Panc1 (cell line): ENCODE results near the gene SSBP3.

ENCODE experiments used
- REST ChIP-seq, 2 experiments: IDR thresholded peaks; 2 replicates each; pipeline ENCODE4 v1.6.1; 2011 to 2012; ENCODE audit warnings: low read depth in 2 of 2, control low read depth in 1 of 2, low read length in 1 of 2, mild to moderate bottlenecking in 1 of 2, moderate library complexity in 1 of 2; ENCODE audit not compliant: insufficient read depth in 1 of 2
- SIN3A ChIP-seq: IDR thresholded peaks from 2 replicates; pipeline ENCODE4 v1.6.1; 2012; ENCODE audit warnings: low read depth, mild to moderate bottlenecking, low read length, moderate library complexity, borderline replicate concordance; ENCODE audit not compliant: insufficient read depth
- TCF7L2 ChIP-seq: IDR thresholded peaks from 2 replicates; pipeline ENCODE4 v1.6.1; 2011; ENCODE audit warnings: mild to moderate bottlenecking, low read depth, low read length, inconsistent platforms
- TF ChIP-seq, protein P1 (sequence below): fragments of 450-650 bp; IDR thresholded peaks from 2 replicates; pipeline ENCODE4 v1.5.1; 2017; ENCODE audit warnings: mild to moderate bottlenecking

DNA sequence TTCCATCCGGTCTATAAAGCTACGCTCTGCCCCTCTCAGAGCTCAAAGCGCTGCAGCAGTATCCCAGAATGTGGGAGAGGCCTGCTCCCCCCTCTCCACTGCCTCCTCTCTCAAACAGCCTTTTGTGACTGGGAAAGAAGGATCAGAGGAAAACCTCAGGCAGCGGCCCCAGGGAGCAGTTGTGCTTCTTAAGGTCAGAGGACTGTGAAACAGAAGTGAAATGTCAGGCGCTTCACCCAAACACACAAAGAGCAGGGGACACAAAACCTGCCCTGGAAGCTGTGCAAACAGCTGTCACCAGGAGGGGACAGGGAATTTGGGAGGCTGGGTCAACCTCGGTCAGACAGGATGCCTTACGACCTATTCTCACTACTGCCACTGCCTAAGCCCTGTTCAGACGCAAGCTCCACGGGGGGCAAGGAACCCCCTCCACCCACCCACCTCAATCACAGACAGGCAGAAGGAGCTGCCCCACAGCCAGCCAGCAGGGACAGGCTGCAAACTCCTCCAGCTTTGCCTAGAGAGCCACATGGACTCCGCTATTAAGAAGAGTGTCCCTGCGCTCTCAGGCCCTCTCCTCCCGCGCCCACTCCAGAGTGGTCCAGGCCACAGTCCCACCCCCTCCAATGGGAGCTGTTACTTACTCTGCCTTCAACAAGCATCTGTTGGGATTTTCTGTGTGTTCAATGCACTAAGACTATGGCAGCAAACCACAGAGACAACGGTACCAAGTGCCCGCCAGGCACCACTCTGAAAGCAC, 14.6 kb downstream of the SSBP3 start:
- TF ChIP-seq REST (IDR thresholded peaks at IDR 0.05; ENCODE audit: insufficient read depth in 1 of 2, low read depth in 2 of 2, low read length in 1 of 2): no peak
- TF ChIP-seq, protein P1, sequence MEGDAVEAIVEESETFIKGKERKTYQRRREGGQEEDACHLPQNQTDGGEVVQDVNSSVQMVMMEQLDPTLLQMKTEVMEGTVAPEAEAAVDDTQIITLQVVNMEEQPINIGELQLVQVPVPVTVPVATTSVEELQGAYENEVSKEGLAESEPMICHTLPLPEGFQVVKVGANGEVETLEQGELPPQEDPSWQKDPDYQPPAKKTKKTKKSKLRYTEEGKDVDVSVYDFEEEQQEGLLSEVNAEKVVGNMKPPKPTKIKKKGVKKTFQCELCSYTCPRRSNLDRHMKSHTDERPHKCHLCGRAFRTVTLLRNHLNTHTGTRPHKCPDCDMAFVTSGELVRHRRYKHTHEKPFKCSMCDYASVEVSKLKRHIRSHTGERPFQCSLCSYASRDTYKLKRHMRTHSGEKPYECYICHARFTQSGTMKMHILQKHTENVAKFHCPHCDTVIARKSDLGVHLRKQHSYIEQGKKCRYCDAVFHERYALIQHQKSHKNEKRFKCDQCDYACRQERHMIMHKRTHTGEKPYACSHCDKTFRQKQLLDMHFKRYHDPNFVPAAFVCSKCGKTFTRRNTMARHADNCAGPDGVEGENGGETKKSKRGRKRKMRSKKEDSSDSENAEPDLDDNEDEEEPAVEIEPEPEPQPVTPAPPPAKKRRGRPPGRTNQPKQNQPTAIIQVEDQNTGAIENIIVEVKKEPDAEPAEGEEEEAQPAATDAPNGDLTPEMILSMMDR: no peak
- no peak for TF ChIP-seq SIN3A
- TF ChIP-seq TCF7L2: no peak
